Measurements from ENCODE around the gene PMEPA1.

DNA sequence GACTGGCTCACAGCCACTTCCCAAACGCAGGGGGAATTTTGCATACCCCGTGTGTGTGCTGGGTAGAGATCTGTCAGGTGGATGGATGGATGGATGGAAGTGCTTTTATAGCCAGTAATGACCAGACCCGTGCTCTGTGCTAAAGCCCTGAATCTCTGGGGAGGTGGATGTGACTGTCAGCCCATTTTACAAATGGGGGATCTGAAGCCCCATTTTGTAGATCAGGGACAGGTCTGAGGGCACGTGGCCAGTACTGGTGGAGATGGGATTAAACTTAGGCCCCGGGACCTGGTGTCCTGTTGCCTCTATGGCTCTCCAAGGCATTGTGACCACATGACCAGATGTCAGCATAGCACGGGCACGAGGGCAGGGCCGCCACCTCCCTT is 51.4 kb downstream of the PMEPA1 start:
- no peak for TF ChIP-seq CREB1 (CRISPR knock-in tag; IDR thresholded peaks at IDR 0.05; ENCODE audit: low read depth)
- TF ChIP-seq, protein P1, sequence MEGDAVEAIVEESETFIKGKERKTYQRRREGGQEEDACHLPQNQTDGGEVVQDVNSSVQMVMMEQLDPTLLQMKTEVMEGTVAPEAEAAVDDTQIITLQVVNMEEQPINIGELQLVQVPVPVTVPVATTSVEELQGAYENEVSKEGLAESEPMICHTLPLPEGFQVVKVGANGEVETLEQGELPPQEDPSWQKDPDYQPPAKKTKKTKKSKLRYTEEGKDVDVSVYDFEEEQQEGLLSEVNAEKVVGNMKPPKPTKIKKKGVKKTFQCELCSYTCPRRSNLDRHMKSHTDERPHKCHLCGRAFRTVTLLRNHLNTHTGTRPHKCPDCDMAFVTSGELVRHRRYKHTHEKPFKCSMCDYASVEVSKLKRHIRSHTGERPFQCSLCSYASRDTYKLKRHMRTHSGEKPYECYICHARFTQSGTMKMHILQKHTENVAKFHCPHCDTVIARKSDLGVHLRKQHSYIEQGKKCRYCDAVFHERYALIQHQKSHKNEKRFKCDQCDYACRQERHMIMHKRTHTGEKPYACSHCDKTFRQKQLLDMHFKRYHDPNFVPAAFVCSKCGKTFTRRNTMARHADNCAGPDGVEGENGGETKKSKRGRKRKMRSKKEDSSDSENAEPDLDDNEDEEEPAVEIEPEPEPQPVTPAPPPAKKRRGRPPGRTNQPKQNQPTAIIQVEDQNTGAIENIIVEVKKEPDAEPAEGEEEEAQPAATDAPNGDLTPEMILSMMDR (conservative IDR thresholded peaks at IDR 0.05; ENCODE audit: low read depth in 2 of 2): no peak
- no peak for TF ChIP-seq EZH2 (IDR thresholded peaks at IDR 0.05; ENCODE audit: low read depth, unreplicated experiment)
- TF ChIP-seq, protein P2, sequence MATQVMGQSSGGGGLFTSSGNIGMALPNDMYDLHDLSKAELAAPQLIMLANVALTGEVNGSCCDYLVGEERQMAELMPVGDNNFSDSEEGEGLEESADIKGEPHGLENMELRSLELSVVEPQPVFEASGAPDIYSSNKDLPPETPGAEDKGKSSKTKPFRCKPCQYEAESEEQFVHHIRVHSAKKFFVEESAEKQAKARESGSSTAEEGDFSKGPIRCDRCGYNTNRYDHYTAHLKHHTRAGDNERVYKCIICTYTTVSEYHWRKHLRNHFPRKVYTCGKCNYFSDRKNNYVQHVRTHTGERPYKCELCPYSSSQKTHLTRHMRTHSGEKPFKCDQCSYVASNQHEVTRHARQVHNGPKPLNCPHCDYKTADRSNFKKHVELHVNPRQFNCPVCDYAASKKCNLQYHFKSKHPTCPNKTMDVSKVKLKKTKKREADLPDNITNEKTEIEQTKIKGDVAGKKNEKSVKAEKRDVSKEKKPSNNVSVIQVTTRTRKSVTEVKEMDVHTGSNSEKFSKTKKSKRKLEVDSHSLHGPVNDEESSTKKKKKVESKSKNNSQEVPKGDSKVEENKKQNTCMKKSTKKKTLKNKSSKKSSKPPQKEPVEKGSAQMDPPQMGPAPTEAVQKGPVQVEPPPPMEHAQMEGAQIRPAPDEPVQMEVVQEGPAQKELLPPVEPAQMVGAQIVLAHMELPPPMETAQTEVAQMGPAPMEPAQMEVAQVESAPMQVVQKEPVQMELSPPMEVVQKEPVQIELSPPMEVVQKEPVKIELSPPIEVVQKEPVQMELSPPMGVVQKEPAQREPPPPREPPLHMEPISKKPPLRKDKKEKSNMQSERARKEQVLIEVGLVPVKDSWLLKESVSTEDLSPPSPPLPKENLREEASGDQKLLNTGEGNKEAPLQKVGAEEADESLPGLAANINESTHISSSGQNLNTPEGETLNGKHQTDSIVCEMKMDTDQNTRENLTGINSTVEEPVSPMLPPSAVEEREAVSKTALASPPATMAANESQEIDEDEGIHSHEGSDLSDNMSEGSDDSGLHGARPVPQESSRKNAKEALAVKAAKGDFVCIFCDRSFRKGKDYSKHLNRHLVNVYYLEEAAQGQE (IDR thresholded peaks at IDR 0.05; ENCODE audit: unreplicated experiment): no peak
- TF ChIP-seq POLR2AphosphoS5 (IDR thresholded peaks at IDR 0.05; ENCODE audit: low read depth): no peak
- no peak for TF ChIP-seq ZNF114 (CRISPR knock-in tag; IDR thresholded peaks at IDR 0.05)
- TF ChIP-seq JUNB (IDR thresholded peaks at IDR 0.05; ENCODE audit: unreplicated experiment): no peak
- TF ChIP-seq EZH2phosphoT487 (IDR thresholded peaks at IDR 0.05; ENCODE audit: unreplicated experiment): no peak
- TF ChIP-seq, protein P3, sequence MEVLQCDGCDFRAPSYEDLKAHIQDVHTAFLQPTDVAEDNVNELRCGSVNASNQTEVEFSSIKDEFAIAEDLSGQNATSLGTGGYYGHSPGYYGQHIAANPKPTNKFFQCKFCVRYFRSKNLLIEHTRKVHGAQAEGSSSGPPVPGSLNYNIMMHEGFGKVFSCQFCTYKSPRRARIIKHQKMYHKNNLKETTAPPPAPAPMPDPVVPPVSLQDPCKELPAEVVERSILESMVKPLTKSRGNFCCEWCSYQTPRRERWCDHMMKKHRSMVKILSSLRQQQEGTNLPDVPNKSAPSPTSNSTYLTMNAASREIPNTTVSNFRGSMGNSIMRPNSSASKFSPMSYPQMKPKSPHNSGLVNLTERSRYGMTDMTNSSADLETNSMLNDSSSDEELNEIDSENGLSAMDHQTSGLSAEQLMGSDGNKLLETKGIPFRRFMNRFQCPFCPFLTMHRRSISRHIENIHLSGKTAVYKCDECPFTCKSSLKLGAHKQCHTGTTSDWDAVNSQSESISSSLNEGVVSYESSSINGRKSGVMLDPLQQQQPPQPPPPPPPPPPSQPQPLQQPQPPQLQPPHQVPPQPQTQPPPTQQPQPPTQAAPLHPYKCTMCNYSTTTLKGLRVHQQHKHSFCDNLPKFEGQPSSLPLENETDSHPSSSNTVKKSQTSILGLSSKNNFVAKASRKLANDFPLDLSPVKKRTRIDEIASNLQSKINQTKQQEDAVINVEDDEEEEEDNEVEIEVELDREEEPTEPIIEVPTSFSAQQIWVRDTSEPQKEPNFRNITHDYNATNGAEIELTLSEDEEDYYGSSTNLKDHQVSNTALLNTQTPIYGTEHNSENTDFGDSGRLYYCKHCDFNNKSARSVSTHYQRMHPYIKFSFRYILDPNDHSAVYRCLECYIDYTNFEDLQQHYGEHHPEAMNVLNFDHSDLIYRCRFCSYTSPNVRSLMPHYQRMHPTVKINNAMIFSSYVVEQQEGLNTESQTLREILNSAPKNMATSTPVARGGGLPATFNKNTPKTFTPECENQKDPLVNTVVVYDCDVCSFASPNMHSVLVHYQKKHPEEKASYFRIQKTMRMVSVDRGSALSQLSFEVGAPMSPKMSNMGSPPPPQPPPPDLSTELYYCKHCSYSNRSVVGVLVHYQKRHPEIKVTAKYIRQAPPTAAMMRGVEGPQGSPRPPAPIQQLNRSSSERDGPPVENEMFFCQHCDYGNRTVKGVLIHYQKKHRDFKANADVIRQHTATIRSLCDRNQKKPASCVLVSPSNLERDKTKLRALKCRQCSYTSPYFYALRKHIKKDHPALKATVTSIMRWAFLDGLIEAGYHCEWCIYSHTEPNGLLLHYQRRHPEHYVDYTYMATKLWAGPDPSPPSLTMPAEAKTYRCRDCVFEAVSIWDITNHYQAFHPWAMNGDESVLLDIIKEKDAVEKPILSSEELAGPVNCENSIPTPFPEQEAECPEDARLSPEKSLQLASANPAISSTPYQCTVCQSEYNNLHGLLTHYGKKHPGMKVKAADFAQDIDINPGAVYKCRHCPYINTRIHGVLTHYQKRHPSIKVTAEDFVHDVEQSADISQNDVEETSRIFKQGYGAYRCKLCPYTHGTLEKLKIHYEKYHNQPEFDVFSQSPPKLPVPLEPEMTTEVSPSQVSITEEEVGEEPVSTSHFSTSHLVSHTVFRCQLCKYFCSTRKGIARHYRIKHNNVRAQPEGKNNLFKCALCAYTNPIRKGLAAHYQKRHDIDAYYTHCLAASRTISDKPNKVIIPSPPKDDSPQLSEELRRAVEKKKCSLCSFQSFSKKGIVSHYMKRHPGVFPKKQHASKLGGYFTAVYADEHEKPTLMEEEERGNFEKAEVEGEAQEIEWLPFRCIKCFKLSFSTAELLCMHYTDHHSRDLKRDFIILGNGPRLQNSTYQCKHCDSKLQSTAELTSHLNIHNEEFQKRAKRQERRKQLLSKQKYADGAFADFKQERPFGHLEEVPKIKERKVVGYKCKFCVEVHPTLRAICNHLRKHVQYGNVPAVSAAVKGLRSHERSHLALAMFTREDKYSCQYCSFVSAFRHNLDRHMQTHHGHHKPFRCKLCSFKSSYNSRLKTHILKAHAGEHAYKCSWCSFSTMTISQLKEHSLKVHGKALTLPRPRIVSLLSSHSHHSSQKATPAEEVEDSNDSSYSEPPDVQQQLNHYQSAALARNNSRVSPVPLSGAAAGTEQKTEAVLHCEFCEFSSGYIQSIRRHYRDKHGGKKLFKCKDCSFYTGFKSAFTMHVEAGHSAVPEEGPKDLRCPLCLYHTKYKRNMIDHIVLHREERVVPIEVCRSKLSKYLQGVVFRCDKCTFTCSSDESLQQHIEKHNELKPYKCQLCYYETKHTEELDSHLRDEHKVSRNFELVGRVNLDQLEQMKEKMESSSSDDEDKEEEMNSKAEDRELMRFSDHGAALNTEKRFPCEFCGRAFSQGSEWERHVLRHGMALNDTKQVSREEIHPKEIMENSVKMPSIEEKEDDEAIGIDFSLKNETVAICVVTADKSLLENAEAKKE (CRISPR knock-in tag; IDR thresholded peaks at IDR 0.05): no peak
- no peak for TF ChIP-seq NANOG (IDR thresholded peaks at IDR 0.05; ENCODE audit: borderline replicate concordance)
- TF ChIP-seq, protein P4, sequence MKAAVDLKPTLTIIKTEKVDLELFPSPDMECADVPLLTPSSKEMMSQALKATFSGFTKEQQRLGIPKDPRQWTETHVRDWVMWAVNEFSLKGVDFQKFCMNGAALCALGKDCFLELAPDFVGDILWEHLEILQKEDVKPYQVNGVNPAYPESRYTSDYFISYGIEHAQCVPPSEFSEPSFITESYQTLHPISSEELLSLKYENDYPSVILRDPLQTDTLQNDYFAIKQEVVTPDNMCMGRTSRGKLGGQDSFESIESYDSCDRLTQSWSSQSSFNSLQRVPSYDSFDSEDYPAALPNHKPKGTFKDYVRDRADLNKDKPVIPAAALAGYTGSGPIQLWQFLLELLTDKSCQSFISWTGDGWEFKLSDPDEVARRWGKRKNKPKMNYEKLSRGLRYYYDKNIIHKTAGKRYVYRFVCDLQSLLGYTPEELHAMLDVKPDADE (IDR thresholded peaks at IDR 0.05): no peak
- TF ChIP-seq ZNF331 (CRISPR knock-in tag; IDR thresholded peaks at IDR 0.05; ENCODE audit: low read depth): no peak
- no peak for TF ChIP-seq STAT1 (IDR thresholded peaks at IDR 0.05; ENCODE audit: unreplicated experiment)

Measured in GM23338 (cell line).